Suppressor macrophage treated with lipopolysaccharide for 1 hour (primary cell): ENCODE results near the gene HHAT.

Experiments used
- DNase-seq, 3 donors: peaks; one replicate each; pipeline ENCODE4 v3.0.0-alpha.2; 2020 to 2022

HHAT gene

DNA sequence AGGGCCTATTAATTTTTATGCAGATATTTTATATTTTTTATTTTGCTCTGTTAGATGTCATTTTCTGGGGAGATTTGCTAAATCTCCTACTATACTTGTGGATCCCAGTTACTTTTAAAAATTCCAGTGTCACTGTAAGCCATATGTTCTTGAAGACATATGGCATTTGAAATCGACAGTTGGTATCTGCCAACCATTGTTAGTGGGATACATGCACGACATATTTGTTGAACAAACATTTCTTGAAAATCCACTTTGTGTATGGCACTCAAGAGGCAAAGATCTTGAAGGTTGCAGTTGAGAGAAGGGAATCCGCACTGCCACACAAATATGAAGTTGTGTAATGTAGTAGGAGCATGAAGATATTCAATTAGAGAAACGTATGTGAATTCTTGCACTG, 287.7 kb downstream of the HHAT start:
- no peak for DNase-seq

DNA sequence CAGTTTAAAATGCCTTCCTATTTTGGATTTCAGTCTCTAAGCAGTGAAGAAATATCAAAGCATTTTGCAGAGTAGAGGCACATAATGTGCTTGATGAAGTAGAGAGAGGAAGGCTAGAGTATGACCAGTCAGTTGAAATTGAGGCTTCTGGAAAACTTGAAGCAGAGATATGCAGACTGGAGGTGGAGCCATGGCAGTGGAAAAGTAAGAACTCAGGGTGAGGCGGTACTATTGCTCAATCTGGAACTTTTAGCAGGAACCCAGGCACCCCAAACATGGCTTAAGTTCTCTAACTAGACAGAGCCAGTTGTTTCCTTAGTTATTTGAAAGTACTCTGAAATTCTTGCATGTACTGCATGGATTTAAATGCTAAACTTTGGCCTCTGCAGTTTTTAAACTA, 288.6 kb downstream of the HHAT start:
- peak in 2 of 3 donors; percentile 13 to 17 for DNase-seq

DNA sequence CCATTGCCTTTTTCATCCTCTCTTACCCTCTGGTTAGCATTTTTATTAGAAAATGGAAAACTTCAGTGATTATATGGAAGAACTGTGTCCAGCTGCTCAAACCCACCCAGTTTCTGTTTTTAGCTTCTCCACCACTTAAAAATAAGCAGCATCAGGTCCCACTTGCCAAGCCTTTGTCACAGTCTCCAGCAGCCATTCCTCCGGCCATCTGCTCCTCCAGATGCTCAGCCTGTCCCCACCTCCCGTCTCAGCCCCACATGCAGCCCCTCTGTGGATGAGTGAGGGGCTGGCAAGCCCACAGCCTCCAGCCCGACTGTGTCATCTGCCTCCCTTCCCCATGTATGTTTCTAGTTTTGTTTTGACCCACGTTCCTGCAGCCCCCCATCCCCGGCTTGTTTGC, 289.7 kb downstream of the HHAT start:
- no peak for DNase-seq

DNA sequence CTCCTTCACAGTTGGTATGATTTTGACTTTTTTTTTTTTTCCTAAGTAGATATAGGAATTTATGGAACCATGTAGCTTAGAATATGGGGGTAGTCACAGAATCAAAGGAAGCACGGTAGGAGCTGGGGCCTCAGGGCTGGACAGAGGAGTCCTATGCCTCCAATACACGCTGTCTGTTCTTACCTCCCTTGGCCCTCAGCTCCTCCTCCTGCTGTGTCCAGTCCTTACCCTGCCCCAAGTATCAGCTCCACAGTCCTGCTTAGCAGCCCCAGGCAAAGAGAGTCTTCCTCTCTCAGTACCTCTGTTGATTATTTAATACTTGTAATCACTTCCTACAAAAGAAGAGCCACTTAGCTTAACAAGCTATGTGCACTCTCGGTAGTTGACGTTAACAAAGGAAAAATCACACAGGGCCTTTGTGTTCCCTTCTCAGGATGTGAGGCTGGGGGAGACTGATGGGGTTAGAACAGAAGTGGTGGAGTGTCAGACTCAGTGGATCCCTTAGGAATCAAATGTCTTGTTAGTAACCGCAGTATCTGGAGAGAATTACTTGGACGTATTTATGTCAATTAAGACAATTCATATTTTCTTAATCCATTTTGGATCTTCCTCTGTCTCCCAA, 292.3 kb downstream of the HHAT start:
- DNase-seq: no peak

DNA sequence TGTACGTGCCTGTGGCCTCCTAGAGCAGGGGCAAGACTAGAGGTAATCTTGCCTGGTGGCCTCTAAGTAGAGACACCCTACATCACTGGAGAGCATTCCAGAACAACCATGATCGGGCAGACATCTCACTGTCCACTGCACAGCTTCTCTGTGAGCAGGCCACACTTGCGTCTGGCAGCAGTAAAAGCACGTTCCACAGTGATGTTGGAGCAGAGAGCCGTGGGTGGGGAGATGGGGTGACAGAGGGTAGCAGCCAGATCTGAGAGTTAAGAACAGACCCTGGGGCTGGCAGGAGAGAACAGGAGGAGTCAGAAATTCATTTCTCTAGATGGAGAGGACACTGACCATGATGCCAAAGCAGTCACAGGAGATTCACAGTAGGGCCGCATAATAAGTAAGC, 293.0 kb downstream of the HHAT start:
- DNase-seq: no peak

DNA sequence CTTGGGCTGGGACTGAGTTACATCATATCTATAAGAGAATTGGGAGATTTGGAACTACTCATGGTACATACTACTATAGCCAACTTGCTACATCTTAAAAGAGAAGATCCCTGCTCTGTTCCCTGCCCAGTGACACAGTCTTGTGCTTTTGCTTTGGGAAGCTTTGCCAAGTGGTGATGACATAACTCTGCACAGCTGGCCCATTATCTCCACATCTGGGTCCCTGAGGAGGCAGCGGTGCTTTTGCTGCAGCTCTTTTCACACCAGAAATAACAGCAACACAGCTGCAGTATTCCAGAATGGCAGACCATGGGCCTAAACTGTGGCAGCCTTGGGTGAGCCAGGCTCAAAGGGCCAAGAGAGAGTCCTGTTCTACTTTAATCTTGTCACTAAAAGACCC, 296.0 kb downstream of the HHAT start:
- no peak for DNase-seq

DNA sequence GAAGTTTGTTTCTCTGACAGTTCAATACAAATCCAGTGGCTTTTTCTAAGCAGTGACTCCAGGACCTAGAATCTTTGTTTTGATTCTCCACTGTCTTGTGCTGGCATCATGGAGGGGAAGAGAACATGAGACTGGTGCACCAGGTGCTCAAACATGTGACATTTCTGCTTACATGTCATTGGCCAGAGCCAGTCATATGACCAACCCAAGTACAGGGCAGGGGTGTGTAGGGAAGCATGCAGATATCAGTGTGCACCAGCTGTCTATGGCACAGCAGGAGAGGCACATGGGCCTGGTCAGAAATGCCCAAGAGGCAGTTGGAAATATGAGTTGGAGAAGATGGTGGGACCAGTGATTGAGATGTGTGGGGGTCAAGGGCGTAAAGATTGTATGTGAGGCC, 297.0 kb downstream of the HHAT start:
- no peak for DNase-seq

DNA sequence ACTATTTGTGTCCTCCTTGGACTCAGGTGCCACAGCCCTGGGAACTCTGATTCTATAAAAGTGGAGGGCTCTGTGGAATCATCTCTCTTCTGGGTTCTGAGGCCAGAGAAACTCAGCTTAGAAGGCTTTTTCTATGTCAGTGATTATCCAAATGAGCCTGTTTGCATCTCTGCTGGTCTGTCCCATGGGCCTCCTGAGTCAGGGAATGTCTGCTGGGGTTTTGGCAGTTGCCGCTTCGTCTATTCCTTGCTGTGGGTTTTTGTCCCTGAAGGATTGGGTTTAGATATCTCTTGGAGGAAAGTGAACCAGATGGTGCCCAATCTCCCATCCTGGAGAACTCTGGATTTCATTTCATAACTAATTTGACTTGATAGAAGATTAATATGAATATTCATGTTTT, 297.6 kb downstream of the HHAT start:
- no peak for DNase-seq

DNA sequence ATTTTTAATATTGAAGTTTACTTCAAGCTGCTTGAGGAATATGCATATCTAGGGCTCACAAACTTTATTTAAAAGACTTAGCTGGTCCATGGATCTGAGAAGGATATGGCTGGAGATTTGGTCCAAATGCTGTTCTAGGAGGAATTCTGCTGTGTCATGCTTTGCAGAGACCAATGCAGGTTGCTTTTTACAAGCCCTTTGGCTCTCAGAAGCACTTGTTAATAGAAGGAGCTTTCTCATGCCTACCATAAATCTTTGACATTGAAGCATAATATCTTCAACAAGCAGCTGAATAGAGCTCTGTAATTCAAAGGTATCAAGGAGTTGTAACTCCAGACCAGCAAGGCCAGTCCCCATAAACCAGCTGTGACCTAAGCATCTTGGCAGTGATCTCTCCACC, 299.1 kb downstream of the HHAT start:
- no peak for DNase-seq

DNA sequence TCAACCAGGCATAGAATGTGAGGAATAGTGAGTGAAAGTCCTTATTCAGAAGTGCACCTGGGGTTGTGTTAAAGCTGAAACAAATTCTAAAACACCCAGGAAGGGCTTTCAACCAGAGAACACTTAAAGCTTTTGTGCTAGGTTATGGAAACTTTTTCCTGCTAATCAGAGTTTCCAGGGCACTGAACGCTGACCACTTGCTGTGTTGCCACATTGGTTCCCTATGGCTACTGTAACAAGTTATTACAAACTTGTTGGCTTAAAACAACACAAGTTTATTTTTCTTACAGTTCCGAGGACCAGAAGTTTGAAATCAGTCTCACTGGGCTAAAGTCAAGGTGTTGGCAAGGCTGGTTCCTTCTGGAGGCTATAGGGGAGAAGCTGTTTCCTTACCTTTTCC, 300.6 kb downstream of the HHAT start:
- DNase-seq: no peak

DNA sequence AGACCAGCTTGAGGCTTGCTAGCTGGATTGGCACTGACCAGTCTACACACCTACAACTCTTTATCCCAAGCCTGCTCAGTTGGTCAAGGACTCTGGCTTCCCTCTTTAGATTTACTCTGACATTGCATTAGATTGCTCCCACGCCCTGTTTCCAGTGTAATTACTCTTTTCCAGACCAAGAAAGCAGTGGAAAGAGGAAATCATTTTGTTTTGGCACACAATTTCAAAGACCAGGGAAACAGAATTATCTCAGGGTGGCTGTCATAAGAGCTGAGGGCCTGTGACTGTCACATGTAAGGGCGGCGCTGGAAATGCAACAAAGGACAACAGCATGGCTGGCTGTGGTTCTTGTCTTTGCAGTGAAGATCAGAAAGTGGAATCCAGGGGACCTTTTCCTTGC, 302.7 kb downstream of the HHAT start:
- peak in 1 of 3 donors; percentile 2 for DNase-seq

DNA sequence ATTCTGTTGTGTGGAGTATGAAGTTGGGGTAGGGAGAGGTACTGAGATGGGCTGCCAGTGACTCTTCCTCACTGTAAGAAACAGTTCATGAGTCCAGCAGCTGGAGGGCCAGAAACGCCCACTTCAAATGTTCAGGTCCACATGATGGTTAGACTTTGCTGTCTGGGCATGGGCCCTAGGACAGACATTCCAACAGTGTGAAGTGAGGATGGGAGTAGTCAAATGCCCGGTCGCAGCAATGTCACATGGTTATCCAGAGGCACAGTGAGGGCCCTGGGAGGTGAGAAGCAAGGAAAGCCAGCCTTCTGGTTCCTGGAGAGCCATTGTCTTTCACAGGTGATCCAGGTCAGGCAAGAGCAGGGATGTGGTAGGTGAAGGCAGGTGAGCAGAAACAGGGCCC, 304.4 kb downstream of the HHAT start:
- DNase-seq: no peak

DNA sequence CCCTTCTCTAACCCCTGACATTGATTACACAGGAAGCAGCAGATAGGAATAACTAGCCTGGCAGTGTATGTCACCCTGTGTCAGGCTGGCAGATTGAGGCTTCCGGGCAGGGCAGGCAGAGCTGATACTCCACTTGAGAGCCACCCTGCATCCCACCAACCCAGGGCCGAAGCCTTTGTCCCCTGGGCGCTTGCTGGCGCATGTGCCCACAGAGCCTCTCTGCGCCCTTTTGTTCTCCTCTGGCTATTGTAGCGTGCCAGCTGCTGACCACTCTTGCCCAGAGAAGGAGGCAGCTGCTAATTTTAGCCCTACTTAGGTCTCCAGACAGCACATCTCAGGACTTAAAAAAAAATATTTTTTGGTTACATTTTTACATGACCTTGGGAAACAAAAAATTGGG, 304.9 kb downstream of the HHAT start:
- DNase-seq: no peak

DNA sequence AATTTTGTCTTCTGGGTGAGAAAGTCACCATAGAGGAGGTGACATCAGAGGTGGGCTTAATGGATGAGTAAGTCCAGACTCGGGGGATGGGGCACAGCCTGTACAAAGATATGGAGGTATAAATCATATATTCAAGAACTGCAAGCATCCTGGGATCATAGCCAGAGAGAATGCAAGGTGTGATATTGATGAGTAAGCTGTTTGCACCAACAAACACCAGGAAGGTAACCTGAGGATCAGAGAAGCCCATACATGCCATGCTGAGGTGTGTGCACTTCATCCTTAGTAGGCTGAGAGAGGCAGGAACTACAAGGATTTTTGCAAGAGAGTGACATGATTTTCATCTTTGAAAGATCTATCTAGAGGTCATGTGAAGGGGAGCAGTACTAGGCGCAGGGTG, 306.4 kb downstream of the HHAT start:
- DNase-seq: no peak

DNA sequence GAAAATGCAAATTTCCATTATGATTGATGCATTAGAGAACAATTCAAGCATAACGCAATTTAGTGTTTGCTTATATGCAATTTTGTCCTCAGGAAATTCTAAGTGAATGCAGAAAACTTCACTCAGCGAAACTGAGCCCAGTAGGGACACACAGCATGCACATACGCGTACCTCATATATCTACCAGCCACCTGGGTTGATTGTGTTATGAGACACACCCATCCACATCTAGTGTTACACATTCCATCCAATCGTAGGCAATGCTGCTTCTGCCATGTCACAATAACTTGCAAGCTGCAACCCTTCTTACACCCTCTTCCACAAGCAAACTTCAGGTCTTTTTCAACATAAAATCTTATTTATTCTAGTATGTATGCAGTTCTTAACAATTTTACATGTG, 312.9 kb downstream of the HHAT start:
- DNase-seq: no peak

DNA sequence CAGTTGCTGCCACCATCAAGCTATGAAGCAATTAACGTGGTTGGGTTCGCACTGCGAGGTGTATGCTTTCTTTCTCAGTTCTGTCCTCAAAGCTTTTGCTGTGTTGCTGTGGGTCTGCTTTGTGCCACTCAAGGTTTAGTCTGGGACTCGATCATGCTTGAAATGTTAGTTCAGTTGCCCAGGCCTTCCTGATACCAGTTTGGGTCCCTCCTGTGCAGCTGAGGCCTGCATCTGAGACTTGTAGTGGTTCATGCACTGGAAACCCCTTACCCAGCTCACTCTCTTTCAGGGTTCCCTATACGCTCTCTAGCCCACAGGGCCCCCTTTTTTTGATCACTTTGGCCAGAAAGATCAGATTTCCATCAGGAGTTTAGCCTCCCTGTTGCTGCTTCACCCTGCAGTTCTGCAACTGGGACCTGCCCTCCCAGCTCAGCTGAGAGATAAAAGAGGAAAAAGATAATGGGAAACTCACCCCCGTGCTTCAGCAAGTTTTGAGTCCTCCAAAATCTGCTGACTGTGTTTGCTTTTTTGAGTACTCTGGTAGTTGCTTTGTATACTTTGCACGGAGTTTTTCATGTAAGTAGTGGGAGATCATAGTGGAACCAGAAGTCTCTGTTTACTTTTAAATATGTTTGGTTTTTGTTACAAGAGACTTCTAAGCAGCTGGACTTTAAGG, 317.0 kb downstream of the HHAT start:
- no peak for DNase-seq

DNA sequence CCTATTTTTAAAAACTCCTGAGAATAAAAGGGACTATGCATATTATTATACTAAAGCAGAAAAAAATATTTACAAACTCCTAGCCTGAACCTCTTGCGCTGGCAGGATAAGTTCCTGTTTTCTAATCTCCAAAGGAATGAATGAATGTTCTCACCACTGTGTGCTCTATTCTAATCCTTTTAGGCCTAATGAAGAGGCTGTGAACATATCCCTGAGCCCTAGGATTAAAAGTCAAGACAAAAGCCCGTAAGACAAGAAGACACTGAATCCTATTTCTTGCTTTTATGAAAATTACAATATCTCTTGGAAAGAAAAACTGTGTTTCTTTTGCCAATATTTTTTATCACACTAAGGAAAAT, 317.5 kb downstream of the HHAT start:
- DNase-seq: no peak

DNA sequence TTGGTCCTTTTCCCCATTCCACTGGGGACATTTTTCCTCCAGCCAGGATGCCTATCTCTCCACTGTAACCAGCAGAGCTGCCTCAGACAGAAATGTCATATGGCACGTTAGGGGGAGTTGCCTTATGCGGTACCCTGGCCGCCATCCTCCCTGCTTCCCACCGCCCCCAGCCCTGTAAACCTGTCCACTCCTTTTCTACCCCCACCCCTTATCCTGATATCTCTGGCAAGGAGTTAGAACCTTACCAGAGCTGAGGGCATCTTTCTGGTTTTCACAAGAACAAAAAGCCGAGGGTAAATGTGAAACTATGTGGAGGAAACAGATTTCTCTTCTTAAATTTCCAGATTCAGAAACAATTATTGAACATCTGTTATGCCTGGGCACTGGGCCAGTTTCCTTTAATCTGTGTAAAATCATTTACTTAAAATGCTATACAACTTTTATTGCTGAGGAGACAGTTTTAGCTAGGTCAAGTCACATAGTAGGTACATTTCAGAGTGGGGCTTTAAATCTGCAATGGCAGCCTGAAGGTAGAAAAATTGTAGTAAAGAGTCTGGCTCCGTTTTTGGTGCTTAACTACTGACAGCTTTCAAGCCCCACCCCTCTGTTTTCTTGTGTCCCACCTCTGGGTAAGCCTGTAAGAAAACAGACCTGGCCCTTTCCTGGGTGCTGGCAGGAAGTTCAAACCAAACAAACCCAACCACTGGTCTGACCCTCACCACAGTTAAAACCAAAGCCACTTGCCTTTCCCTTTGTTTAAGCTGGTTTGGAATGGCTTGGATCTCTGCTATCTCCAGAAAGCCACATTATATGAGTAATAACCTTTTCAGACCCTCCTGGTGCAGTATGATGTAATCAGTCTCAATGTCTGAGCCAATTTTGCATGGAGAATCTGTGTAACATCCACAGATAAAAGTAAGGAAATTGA, 319.0 kb downstream of the HHAT start:
- DNase-seq: no peak

DNA sequence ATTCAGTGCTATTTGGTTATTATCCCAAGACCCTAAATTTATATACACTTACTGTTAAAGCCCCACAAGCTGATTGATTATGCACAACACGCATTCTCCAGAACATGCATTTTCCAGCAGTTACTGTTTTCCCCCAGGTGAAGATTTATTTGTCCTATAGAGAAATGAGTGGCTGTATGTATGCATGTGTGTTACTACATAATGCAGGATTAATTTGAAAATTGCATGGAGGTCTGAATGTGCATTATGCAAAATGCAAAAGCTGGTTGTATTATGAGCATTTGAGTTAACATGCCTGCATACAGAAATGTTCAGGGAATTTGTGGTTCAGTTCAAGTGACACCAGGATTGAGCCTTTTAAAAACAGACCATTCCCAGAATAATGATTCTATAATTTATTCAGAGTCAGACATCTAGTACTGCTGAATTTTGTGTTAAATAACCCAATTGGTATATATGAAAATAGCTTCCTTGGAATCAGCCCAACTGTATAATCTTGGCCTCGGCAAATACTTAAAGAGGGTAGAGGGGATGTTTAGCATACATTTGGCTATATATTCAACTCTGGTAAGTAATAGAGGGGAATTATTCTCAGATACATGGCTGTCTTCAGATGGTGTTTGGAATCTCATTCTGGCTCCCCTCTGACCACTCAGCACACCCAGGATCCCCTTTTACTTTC, 320.0 kb downstream of the HHAT start:
- no peak for DNase-seq

DNA sequence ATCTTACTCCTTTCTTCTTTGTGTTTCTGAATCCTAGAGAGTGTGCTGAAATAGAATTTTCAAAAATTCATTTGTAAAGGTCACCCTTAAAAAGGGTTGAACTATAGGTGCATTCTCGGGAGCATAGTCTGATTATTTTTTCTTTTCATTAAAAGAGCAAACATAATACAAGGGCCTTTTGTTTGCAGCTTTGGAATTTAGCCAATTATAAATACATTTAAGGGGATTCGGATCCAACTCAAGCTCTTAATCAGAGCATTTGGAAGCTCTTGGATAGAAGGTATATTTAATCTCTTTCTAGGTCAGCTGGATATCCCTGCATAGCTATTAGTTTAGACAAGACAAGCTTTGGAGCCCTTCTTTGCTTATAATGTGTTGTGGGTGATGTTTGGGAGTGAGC, 321.7 kb downstream of the HHAT start:
- DNase-seq: no peak

DNA sequence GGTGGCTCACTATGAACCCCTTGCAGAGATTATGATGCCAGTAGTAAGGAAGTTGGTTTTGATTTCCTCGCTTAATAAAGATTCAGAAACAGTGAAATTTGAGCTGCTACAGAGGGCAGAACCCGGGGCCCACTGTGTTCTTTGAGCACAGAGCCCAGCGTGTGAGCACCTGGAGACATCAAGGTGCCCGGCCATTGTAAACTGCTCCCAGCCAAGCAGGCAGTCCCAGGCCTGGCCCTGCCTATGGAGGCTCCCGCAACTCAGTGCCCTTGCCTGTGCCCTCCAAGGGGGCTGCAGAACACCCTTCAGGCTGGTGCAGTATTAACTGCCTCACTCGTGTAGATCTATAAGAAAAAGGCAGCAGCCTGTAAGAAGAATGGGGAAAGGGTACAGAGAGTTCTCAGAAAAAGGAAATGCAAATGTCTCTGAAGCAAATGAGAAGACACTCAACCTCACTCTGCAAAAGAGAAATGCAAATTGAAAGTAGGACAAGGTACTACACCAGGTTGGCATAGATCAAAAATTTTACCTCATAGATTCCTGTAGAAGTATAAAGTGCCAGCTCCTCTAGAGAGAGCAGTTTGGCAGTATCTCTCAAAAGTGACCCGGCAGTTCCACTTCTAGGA, 323.7 kb downstream of the HHAT start:
- DNase-seq: no peak

DNA sequence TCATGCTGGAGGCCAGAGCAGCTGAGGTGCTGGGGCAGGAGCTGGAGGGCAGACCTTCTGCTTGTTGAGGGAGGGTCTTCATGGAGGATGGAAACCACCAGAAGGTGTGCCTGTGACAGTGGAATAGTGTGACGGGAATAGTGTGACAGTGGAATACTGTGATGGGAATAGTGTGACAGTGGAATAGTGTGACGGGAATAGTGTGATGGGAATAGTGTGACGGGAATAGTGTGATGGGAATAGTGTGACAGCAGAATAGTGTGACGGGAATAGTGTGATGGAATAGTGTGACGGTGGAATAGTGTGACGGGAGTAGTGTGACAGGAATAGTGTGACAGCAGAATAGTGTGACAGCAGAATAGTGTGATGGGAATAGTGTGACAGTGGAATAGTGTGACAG, 325.1 kb downstream of the HHAT start:
- DNase-seq: no peak
